Measurements from ENCODE around the gene CNGB1.

Gene CNGB1

GRCh38 chr16:57977418-57978069 is 6.6 kb upstream of the CNGB1 start:
- H3K9me3 ChIP-seq, result no peaks in the 10 kb centered on the region
- no peak overlapping the region for H3K4me3 ChIP-seq (ENCODE audit: low read depth in 1 of 2, low read length in 1 of 2)
- H3K27me3 ChIP-seq, result peaks cover 11% of the 10 kb centered on the region
- H3K36me3 ChIP-seq, result no peaks in the 10 kb centered on the region
- no peak for TF ChIP-seq CTCF (IDR thresholded peaks at IDR 0.05)
- no peak overlapping the region for H3K27ac ChIP-seq
- H3K4me1 ChIP-seq (ENCODE audit: control insufficient read depth in 1 of 2, insufficient read depth in 1 of 2, low read depth in 1 of 2, low read length in 1 of 2), result no peaks in the 10 kb centered on the region

- no peaks in the 10 kb centered on the region for H3K27me3 ChIP-seq
- H3K9me3 ChIP-seq, result no peaks in the 10 kb centered on the region
- TF ChIP-seq CTCF (IDR thresholded peaks at IDR 0.05), result no peak
- H3K36me3 ChIP-seq, result no peaks in the 10 kb centered on the region
- H3K27ac ChIP-seq, result no peak overlapping the region
- no peak overlapping the region for H3K4me3 ChIP-seq (ENCODE audit: low read depth in 1 of 2, low read length in 1 of 2)
- no peaks in the 10 kb centered on the region for H3K4me1 ChIP-seq (ENCODE audit: control insufficient read depth in 1 of 2, insufficient read depth in 1 of 2, low read depth in 1 of 2, low read length in 1 of 2)
These were observed 5.4 kb upstream of the CNGB1 start for GRCh38 chr16:57976331-57976796.

- no peak overlapping the region for H3K27ac ChIP-seq
- no peak overlapping the region for H3K4me3 ChIP-seq (ENCODE audit: low read depth in 1 of 2, low read length in 1 of 2)
- H3K27me3 ChIP-seq, result no peaks in the 10 kb centered on the region
- H3K36me3 ChIP-seq, result no peaks in the 10 kb centered on the region
- no peaks in the 10 kb centered on the region for H3K4me1 ChIP-seq (ENCODE audit: control insufficient read depth in 1 of 2, insufficient read depth in 1 of 2, low read depth in 1 of 2, low read length in 1 of 2)
- TF ChIP-seq CTCF (IDR thresholded peaks at IDR 0.05), result no peak
- H3K9me3 ChIP-seq, result no peaks in the 10 kb centered on the region
These were observed 1.4 kb upstream of the CNGB1 start for GRCh38 chr16:57972306-57972705.

GRCh38 chr16:57971848-57972247 is 920 bp upstream of the CNGB1 start:
- Histone ChIP-seq H3K9me3 (no peaks in the 10 kb centered on the region), H3K4me3 (ENCODE audit: low read depth in 1 of 2, low read length in 1 of 2) (no peak overlapping the region), H3K27ac (no peak overlapping the region), H3K4me1 (ENCODE audit: control insufficient read depth in 1 of 2, insufficient read depth in 1 of 2, low read depth in 1 of 2, low read length in 1 of 2) (no peaks in the 10 kb centered on the region), H3K27me3 (no peaks in the 10 kb centered on the region), H3K36me3 (no peaks in the 10 kb centered on the region)
- TF ChIP-seq CTCF (IDR thresholded peaks at IDR 0.05), result no peak

- Histone ChIP-seq H3K4me3 (ENCODE audit: low read depth in 1 of 2, low read length in 1 of 2) (no peak overlapping the region), H3K9me3 (no peaks in the 10 kb centered on the region), H3K27me3 (no peaks in the 10 kb centered on the region), H3K36me3 (no peaks in the 10 kb centered on the region), H3K4me1 (ENCODE audit: control insufficient read depth in 1 of 2, insufficient read depth in 1 of 2, low read depth in 1 of 2, low read length in 1 of 2) (no peaks in the 10 kb centered on the region), H3K27ac (no peak overlapping the region)
- no peak for TF ChIP-seq CTCF (IDR thresholded peaks at IDR 0.05)
These were observed 609 bp downstream of the CNGB1 start for GRCh38 chr16:57970319-57970718.
